Stimulated activated CD8-positive, alpha-beta memory T cell treated with anti-CD3 and anti-CD28 coated beads, Interleukin-2, amount 100 ng/mL, for 1 hour (primary cell): ENCODE measurements around the gene CCDC78.
"Not testable (repeated sequence)": the region's sequence is repeated elsewhere in the genome, so short reads cannot be mapped to it uniquely, and the experiment has no call there.

Experiments
- DNase-seq, 2 donors: peaks; one replicate each; pipeline ENCODE4 v3.0.0-alpha.2; 2020; ENCODE audit warnings: low read depth in 2 of 2

The CCDC78 gene

DNA sequence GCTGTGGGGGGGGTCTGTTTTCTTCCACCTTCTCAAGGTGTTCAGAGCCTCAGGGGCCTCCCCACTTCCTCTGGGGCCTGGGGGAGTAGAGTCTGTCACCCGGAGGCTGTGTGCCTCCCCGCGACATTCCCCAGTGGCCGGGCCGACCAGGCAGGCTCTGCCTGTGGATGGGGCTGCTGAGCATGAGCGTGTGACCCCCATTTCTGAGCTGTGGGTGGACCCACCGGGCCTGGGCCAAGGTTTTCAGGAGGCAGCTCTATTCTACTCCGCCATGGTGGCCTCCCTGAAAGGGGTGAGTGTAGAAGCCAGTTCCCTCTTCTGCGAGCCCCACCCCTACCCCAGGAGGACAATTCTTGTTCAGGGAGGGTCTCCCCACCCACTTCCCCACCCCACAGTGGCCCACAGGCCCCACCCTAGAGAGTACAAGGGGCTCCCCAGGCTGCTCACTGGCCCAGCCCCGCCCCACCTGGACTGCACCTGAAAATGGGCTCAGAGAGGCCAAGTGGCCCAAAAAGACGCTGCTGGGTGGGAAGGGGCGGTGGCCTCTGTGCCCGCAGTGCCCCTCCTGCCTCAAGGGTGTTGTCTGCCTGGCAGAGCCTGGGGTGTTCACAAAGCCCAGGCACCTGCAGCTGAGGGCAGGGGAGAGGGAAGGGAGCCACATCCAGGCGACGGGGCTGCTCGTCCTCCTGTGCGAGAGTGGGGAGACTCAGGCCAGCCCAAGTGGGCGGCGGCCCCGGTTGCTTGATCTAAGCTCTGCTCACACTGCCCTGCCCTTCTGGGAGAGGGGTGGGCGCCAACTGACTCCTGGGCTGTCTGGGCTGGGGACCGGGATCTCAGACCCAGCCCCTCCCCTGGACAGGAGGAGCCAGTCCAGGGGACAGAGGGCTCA is 35.6 kb upstream of the CCDC78 start:
- DNase-seq, result no peak

DNA sequence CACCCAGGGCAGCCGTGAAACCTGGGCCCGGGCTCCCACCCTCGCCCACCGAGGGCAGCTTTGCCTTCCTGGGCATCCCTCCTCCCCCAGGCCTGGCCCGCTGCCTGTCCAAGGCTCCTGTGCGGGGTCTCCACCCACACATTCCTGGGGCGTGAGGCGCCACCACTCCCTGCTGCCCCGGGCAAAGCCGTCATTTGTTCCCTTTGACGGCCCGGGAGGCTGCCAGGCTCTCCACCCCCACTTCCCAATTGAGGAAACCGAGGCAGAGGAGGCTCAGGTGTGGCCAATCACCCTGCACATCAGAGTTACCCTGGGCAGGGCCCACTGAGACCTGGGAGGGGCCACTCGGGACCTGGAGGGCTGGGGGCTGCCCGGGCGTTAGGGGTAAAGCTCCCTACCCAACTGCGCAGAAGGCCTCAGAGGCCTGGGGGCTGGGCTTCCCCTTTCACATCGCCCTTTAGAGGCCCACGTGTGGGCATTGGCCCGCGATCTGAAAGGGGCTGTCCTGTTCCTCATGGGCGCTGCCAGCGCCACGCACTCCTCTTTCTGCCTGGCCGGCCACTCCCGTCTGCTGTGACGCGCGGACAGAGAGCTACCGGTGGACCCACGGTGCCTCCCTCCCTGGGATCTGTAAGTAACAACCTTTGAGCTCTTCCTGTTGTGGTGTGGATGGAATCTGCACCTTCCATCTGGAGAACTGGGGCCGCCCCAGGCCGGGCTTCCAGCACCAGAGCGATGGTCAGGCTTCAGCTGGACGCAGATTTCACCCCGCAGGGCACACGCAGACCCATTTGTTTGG is 34.5 kb upstream of the CCDC78 start, which contains the start of gene MSLN:
Gene MSLN (plus strand): TSS at position 190 of the 799 bp plus-strand sequence. CDS start 1,947 bp downstream, outside the sequence.
- no peak for DNase-seq

DNA sequence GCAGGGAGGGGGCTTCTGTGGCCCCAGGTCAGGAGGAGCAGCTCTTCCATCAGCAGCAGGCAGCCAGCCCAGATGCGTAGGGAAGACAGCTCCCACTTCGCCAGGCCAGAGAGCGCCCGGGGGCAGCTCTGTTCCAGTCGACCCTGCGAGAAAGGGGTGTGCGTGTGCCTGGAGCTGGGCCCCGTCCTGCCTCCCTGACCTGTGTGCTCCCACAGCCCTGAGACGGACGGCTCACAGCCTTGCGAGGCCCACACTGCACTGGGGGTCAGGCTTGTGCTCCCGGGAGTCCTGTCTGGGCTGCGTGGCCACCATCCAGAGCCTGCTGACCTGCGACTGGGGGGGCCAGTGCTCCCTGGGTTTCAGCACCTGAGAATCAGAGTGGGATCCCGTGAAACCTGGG is 33.8 kb upstream of the CCDC78 start:
- DNase-seq, result no peak

DNA sequence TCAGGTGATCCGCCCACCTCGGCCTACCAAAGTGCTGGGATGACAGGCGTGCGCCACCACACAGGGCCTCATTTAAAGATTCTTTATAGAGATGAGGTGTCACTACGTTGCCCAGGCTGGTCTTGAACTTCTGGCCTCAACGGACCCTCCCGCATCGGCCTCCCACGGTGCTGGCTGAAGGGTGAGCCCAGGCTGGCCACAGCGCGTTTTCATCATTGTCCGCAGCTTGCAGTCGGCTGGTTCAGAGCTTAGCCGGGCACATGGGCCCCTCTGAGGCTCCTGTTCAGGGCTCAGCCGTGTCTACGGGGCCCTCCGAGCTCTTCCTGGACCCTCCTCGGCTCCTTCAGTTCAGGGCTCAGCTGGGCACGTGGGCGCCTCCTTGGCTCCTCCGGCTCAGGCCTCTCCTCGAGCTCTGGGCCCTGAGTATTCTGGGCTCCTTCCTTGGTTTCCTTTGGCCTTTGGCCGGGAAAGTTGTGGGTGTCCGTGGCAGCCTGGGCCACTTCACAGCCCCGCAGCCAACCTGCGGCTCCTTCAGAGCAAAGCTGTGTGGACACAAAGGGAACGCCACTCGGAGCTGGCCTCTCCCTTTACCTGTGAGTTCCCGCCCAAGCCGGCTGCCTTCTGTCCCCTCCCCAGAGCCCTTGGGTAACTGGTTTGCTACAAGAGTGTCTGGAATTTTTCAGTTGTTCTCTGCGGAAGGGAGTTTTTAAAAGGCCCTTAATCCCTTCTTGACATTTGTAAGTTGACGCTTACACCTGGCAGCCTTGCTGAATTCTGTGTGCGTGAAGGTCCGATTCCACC is 33.1 kb upstream of the CCDC78 start:
- no peak for DNase-seq

DNA sequence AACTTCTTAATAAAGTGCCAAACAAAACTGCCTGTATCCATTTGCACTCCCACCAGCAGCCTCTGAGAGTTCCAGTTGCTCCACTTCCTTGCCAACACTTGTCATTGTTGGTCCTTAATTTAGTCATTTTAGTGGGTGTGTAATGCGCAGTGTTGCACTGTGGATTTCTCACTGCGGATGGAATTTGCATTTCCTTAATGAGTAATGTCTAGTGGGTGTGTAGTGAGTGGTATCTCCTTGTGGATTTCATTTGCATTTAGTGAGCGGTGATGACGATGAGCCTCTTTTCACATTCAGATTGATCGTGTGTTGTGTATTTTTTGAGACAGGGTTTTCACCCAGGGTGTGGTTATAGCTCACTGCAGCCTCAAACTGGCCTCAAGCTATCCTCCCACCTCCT is 30.2 kb upstream of the CCDC78 start:
- DNase-seq, result no peak

DNA sequence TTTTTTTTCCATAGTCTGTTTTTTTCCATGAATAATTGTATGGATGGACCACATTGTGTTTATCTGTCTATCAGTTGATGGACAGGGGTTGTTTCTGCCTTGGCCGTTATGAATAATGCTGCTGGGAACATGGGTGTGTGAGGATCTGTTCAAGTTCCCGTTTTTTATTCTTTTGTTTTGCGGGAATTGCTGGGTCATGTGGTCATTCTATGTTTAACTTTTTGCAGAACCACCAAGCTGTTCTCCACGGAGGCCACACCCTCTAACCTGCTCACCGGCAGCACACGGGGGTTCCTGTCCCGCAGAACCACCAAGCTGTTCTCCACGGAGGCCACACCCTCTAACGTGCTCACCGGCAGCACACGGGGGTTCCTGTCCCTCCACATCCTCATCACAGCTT is 28.4 kb upstream of the CCDC78 start:
- DNase-seq, result no peak

DNA sequence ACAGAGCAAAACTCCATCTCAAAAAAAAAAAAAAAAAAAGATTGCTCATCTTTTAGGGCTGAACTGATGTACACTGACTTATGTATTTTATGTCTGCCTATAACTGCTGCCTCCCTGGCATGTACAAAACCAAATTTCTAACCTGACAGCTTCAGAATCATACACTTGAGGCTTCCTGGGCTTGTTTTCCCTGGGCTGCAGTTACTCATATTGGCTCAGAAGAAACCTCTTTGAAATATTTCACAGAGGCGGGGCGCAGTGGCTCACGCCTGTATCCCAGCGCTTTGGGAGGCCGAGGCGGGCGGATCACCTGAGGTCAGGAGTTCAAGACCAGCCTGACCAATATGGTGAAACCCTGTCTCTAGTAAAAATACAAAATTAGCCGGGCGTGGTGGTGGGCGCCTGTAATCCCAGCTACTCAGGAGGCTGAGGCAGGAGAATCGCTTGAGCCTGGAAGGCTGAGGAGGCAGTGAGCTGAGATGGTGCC is 27.9 kb upstream of the CCDC78 start:
- DNase-seq, result not testable (repeated sequence)

DNA sequence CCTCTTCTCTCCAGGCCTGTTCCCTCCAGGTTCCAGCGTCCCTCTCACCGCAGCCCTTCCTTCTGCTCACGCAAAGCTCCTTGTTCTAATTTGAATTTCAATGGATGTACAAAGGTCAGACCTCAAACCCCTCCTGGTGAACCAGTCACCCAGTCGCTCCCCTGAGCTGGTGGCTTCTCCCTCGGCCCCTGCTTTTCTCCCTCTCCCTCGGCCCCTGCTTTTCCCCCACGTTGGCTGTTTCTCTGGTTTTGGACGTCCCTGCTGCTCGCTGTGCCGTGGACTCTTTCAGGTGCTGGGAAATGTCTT is 25.7 kb upstream of the CCDC78 start:
- DNase-seq, result no peak

DNA sequence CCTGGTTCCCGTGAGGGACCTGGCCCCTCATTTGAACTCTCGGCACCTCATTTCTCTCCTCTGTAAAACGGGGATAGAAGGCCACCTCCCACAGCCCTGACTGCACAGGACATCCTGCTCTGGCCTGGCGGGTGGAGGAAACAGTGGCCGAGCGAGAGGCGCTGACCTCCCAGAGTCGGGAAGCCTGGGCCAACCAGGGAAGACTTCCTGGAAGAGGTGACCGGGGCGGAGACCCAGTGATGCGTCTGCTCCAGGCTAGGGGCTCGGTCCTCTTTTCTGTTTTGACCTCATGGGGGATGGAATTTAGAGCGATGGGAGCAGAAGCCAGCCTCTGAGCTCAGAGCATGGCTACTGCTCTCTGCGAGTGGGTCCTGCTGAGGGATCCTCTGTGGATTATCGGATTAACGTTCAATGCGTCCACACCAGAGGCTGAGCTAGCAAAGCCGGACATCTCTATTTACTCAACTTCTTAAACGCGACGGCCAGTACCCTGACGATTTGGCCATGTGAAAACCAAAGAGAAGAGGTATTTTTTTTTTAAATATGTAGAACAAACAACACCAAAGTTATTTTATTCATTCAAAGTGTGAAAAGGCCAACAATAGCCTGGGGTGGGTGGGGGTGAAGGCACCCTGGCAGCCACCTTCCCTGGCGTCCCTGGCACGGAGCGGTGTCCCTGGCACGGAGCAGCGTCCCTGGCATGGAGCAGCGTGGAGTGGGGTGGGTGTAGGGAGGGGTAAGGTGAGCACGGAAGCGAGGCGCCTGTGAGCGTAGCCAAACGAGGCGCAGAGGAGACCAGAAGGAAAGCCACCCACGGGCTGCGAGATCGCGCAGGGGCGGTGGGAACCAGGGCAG is 25.1 kb upstream of the CCDC78 start:
- no peak for DNase-seq

DNA sequence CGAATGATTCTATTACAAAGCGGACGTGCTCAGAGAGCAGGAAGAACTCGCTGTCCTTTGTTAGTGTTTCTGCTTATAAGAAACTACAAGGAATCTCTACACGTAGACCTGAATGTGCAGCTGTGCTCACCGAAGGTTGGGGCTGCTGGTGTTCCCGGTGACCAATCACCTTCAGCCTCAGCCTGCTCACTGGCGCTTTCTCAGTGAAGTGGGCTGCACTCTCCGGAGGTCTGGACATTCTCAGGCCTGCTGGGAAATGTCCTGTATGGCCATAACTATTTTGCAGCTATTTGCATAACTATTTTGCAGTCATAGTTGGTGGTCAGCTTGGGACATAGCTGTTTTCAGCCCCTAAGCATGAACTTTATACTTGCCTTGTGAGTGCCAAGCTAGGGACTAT is 24.2 kb upstream of the CCDC78 start:
- DNase-seq, result no peak

DNA sequence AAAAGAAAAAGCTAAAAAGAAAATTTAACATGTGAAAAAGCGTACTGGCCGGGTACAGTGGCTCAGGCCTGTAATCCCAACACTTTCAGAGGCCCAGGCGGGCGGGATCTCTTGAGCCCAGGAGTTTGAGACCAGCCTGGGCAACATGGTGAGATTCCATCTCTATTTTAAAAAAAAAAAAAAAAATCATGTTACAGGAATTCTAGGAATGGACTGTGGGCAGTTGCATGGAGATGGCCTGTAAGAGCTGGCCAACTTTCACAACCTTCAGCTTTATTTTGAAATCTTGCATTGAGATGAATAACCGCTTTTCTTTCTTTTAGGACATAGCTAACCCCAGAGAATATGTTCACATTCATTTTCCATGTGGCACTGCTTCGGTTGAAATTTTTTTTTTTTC is 22.8 kb upstream of the CCDC78 start:
- no peak for DNase-seq

DNA sequence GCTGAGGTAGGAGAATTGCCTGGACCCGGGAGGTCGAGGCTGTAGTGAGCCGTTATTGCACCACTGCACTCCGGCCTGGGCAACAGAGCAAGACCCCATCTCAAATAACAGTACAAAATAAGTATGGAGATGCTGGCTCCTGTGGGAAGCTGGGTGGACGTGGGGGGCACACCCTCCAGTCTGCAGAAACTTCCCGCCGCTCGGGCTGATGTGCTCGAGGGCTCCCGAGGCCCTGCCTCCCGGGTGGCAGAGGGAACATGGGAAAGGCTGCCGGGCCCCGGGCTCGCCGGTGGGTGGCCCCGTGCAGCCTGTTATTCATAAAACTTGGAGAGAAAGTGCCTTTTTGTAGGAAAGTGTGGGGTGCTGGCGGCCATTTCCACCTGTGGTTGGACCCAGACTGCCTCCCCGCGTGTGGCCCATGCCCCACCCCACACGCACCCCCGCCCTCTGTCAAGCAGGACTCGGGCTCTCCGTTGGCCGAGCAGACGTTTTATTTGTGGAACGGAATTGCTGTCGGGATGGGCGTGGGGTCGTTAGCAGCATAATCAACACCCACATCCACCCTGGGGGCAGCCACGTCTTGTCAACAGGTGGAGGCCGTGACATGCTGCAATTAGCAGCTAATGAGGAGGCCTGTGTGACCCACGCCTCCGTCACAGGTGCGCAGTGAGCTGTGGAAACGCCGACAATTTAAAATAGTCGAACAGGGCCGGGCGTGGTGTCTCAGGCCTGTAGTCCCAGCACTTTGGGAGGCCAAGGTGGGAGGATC is 21.9 kb upstream of the CCDC78 start:
- DNase-seq, result no peak

DNA sequence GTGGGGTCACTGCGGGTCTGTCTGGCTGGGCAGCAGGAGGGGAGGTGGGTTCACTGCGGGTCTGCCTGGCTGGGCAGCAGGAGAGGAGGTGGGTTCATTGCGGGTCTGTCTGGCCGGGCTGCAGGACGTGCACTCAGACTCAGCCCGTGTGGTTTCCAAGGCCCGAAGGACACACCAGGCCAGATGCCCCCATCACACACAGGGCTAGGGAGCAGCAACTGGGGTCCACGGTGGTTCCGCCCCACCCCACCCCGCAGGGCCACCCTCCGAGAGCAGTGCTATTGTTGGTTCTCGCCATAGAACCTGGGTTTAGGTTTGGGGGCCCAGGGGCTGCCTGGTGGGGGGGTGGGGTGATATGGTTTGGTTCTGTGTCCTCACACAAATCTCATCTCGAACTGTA is 20.4 kb upstream of the CCDC78 start:
- no peak for DNase-seq

DNA sequence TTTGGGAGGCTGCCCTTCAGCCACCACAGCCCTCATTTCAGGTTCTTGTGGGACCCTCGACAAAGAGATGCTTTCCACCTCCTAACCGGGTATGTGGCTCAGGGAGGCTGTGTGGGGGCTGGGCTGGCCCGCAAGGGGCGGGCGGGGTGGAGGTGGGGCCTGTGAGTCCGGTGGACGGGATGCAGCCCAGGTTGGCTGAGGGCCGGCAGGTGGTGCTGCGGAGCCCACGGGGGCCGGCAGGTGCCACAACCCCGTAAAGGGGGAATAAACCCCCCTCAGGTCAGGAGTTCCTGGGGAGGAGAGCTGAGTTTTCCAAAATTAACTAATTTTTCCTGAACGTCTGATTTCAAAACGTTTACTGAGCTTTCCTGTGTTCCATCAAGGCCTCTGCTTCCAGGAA is 19.5 kb upstream of the CCDC78 start:
- no peak for DNase-seq

DNA sequence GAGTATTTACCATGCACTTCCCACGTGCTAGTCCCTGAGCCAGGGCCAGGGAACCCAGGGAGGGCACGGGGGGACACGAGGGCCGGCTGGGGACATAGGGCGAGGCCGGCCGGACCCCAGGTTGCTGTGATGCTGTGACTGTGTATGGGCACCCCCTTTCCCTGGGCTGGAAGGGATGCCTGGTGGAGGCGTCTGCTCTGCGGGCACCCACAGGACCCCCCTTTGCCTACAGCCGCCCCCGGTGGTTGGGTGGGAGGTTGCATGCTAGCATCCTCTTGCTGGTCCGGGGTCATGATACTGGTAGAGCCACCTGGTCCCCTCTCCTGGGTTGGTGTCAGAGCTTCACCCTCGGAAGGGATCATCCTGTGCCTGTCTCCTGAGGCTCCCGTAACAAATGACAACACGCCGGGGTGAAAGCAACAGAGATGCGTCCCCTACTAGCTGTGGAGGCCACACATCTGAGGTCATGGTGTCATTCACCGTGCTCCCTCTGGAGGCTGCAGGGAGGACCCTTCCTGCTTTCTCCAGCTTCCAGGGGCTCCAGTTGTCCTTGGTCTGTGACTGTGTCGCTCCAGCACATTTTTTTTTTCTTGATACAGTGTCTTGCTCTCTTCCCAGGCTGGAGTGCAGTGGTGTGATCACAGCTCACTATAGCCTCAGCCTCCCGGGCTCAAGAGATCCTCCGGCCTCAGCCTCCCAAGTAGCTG is 17.7 kb upstream of the CCDC78 start:
- no peak for DNase-seq

DNA sequence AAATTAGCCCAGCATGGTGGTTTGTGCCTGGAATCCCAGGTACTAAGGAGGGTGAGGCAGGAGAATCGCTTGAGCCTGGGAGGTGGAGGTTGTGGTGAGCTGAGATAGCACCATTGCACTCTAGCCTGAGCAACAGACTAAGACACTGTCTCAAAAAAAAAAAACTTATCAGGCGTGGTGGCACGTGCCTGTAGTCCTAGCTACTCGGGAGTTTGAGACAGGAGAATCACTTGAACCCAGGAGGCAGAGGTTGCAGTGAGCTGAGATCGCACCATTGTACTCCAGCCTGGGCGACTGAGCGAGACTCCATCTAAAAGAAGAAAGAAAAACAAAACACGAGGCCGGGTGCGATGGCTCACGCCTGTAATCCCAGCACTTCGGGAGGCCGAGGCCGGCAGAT is 16.7 kb upstream of the CCDC78 start:
- DNase-seq, result not testable (repeated sequence)

DNA sequence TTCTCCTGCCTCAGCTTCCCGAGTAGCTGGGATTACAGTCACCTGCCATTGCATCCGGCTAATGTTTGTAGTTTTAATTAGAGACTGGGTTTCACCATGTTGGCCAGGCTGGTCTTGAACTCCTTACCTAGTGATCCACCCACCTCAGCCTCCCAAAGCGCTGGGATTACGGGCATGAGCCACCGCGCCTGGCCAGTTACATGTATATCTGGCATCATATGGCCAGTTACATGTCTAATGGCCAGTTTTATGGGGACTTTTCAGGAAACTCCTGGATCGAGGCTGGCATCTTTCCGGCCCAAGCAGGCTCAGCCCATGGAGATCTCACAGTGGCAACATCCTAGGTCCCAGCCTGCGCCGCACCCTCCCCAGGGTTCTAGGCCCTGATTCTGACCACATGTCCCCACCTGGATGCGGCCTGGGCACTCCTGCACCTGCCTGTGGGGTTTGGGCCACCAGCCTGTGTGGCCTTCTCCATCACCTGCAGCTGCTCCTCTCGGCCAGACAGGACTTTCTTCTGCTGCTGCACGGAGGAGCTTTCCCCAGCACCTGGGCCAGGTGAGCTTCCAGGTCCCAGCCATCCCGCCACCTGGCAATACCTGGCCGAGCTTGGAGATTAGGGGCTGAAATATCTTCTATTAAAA is 15.9 kb upstream of the CCDC78 start:
- DNase-seq, result no peak

DNA sequence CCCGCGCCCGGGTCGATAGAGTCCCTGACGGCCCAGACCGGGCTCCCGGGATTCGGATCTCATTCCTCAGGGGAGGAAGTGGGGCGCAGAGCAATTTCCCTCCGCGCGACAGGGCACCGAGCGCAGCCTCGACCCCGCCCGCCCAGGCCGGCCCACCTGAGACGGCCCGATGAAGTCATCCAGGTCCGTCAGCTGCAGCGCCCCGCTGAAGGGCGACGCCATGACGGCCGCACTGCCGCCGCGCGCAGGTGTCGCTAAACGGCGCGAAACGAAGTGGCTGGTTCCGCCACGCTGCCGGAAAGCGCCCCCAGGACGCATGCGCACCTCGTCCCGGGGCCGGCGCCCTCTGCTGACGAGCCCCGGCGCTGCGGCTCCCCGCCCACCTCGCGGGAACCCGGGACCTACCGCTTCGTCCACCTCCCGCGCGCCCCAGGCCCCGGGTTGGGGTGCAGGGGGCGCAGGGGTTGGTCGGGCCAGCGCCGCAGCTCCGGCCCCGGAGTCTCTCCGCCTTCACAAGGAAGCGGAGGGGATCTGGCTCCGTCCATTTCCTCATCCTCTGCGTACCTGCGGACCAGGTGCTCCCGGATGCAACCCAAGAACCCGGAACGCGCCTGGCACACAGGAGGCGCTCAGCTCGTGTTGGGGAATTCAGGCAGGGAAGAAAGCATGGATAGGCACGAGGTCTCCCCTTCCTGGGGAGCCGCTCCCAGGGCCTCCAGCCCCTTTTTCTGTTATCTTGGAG is 14.7 kb upstream of the CCDC78 start, which contains the start of gene CIAO3:
Gene CIAO3 (minus strand): TSS at position 234 of the 742 bp plus-strand sequence. CDS start 12 bp downstream, at position 222.
- DNase-seq, result peak; percentile 87 to 88

DNA sequence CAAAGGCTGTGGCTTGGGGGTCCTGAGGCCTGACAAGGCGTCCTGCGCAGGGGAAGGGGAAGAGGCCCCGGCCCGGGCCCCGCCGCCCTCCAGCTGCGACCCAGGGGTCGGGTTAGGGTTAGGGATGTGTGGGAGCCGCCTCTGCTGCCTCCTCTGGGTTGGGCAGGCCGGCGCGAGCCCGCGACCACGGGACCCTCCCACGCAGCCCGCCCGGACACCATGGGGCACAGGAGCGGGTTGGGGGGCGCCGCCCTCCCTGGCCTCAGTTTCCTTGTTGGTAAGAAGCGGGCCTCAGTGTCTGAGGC is 14.2 kb upstream of the CCDC78 start:
- no peak for DNase-seq
